Stimulated activated naive B cell treated with anti-CD40 and anti-IgM and Interleukin-4, amounts not matched to agents 10 μg/mL and 1 μg/mL and 100 μg/mL, for 72 hours (primary cell): ENCODE measurements around the gene SLC22A8.

Experiments used
- ATAC-seq, 2 donors: fragments of 150-1000 bp; cut with Tn5 transposase; replicated peaks; 2 replicates each; pipeline ENCODE4 v1.10.0; 2021; ENCODE audit warnings: moderate library complexity in 1 of 2
- DNase-seq: peaks from one replicate; pipeline ENCODE4 v3.0.0; 2021
- H3K27ac Mint-ChIP-seq: one replicate; pipeline ENCODE4 v1.8.0; 2022; ENCODE audit warnings: mild to moderate bottlenecking, mixed read lengths
- H3K27me3 Mint-ChIP-seq, 2 donors: one replicate each; pipeline ENCODE4 v1.8.0; 2022; ENCODE audit warnings: mixed read lengths in 2 of 2
- H3K36me3 Mint-ChIP-seq, 2 donors: one replicate each; pipeline ENCODE4 v1.8.0; 2022; ENCODE audit warnings: mixed read lengths in 2 of 2, mild to moderate bottlenecking in 1 of 2
- H3K4me1 Mint-ChIP-seq, 2 donors: one replicate each; pipeline ENCODE4 v1.8.0; 2022; ENCODE audit warnings: mixed read lengths in 2 of 2, mild to moderate bottlenecking in 1 of 2
- H3K4me3 Mint-ChIP-seq, 2 donors: one replicate each; pipeline ENCODE4 v1.8.0; 2022; ENCODE audit warnings: mild to moderate bottlenecking in 2 of 2, mixed read lengths in 2 of 2, moderate library complexity in 1 of 2
- H3K9me3 Mint-ChIP-seq, 2 donors: one replicate each; pipeline ENCODE4 v1.8.0; 2022; ENCODE audit warnings: mixed read lengths in 2 of 2, mild to moderate bottlenecking in 1 of 2

SLC22A8 gene

DNA sequence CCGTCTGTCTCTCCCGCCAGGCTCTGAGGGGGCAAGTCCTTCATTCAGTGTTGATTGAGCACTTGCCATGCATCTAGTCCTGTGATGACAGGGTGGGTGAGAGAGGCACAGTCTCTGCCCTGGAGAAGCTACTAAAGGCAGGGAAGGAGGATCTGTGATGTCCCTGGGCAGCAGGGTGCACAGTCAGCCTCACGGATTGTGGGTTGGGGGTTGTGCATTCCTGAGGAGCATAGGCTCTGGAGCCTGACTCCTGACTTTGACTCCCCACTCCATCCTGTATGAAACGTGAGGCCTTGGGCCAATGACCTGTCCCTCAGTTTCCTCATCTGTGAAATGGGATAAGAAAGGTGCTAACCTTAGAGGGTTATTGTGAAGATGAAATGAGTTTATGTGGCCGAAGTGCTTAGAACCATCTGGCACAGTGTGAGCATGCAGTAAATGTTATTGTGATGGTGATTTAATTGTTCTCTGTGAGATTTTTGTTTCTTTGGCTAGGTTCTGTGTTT, 4.7 kb downstream of the SLC22A8 start:
- H3K4me1 Mint-ChIP-seq: no peaks in the 10 kb centered on the region
- H3K27ac Mint-ChIP-seq: no peak overlapping the region
- ATAC-seq: no peak
- no peaks in the 10 kb centered on the region for H3K36me3 Mint-ChIP-seq
- H3K9me3 Mint-ChIP-seq: no peaks in the 10 kb centered on the region
- H3K4me3 Mint-ChIP-seq: no peak overlapping the region
- DNase-seq: no peak
- peaks cover 17 to 42% of the 10 kb centered on the region in 2 donors for H3K27me3 Mint-ChIP-seq

DNA sequence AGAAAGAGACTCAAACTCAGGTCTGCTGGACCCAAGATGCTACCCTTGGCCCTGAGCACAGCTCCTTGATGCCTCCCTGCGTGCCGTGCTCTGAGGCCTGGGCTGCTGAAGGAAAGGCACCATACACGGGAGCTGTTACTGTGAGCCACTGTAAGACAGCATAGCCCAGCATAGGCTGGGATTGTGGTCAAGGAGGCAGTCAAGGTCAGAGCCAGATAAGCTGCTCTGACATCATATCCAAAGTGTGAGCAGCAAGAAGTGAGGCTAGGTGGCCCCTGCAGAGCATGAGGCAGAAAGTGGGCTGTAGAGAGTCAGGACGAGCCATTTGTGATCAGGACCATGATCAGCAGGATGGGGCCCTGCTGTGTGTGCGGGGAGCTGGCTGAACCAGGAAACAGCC, 7.7 kb downstream of the SLC22A8 start:
- Mint-ChIP-seq H3K4me1 (peaks cover 0 to 1% of the 10 kb centered on the region in 2 donors), H3K27me3 (peaks cover 3 to 26% of the 10 kb centered on the region in 2 donors), H3K4me3 (no peak overlapping the region), H3K36me3 (no peaks in the 10 kb centered on the region), H3K9me3 (no peaks in the 10 kb centered on the region), H3K27ac (no peak overlapping the region)
- no peak for DNase-seq
- ATAC-seq: no peak

DNA sequence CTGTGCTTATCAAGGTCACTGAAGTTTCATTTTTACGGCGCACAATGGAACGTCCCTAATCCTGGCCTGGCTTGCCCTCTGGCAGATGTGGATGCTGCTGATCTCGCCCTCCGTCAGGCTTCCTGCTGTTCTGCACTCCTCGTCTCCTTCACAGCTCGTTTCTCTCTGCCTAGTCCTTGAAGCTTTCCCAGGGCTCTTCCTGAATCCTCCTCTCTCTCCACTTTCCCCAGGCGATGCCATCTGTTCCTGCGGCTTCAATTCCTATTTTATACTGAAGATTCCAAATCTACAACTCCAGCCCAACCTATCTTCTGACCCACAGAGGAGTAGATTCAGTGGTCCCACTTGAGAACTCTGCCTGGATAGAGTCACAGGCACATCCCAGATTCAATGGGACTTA, 14.2 kb downstream of the SLC22A8 start:
- no peak overlapping the region for H3K4me3 Mint-ChIP-seq
- DNase-seq (no peak), ATAC-seq (no peak)
- peaks cover 0 to 1% of the 10 kb centered on the region in 2 donors for H3K4me1 Mint-ChIP-seq
- H3K27me3 Mint-ChIP-seq: peaks cover 27% of the 10 kb centered on the region in 2 donors
- no peaks in the 10 kb centered on the region for H3K36me3 Mint-ChIP-seq
- no peak overlapping the region for H3K27ac Mint-ChIP-seq
- no peaks in the 10 kb centered on the region for H3K9me3 Mint-ChIP-seq

DNA sequence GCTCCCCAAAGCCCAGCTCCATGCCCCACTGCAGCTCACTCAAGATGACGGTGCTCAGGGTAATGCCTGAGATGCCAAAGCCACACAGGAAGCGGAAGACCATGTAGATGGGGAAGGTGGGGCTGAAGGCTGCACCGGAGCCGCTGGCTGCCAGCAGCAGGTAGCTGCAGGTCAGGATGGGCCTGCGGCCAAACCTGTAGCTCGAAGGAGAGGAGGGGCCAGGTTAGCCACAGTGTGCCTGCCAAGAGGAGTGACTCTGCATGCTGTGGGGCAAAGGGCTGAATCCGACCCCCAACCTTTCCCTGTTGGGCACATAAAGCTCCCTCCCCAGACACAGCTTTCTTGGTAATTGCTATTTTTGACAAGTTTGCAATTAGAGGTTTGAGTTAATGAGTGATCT, 16.0 kb downstream of the SLC22A8 start:
- ATAC-seq: no peak
- H3K27me3 Mint-ChIP-seq: peaks cover 41 to 42% of the 10 kb centered on the region in 2 donors
- H3K9me3 Mint-ChIP-seq: no peaks in the 10 kb centered on the region
- no peak overlapping the region for H3K4me3 Mint-ChIP-seq
- no peak for DNase-seq
- peaks cover 0 to 1% of the 10 kb centered on the region in 2 donors for H3K4me1 Mint-ChIP-seq
- H3K36me3 Mint-ChIP-seq: no peaks in the 10 kb centered on the region
- no peak overlapping the region for H3K27ac Mint-ChIP-seq

DNA sequence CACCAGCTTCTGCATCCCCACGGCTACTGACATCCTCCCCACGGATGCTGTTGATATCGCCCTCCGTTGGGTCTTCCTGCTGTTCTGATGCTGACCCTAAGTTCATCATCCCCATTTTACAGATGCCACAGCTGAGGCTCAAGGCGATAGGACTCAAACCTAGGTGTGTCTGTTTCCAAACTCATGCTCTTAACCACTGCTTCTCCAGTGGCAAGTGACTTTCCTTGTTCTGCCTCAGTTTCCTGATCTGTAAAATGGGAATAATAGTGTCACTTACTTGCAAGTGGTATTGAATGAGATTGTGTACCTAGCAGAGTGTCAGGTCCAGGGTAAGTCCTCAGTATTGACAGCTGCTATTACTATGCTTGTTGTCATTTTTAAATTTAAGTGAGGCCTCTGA, 16.5 kb downstream of the SLC22A8 start:
- Mint-ChIP-seq H3K9me3 (no peaks in the 10 kb centered on the region), H3K27ac (no peak overlapping the region), H3K36me3 (no peaks in the 10 kb centered on the region), H3K27me3 (peaks cover 42% of the 10 kb centered on the region in 2 donors), H3K4me3 (no peak overlapping the region), H3K4me1 (peaks cover 0 to 1% of the 10 kb centered on the region in 2 donors)
- ATAC-seq (no peak), DNase-seq (no peak)

DNA sequence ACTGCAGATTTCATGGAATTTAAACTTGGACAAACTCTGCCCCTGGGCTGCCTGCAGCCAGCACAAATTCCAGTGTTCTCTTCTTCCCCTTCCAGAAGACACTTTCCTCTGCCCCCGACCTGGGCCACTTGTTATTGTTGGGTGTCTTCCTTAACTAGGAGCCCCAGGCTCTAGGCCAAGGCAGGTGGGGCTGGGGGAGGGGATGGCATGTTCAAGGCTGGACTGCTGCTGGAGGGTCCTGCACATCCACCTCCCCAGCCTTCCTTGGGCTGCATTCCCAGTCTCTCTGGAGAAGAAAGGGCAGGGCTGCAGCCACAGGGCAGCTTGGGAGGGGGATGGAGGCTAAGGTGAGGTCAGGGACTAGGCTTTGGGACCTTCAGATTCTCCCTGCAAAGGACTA, 19.4 kb downstream of the SLC22A8 start:
- no peak overlapping the region for H3K27ac Mint-ChIP-seq
- H3K9me3 Mint-ChIP-seq: no peaks in the 10 kb centered on the region
- DNase-seq (no peak), ATAC-seq (no peak)
- no peaks in the 10 kb centered on the region for H3K4me1 Mint-ChIP-seq
- no peak overlapping the region for H3K4me3 Mint-ChIP-seq
- H3K27me3 Mint-ChIP-seq: peaks cover 51 to 61% of the 10 kb centered on the region in 2 donors
- no peaks in the 10 kb centered on the region for H3K36me3 Mint-ChIP-seq

DNA sequence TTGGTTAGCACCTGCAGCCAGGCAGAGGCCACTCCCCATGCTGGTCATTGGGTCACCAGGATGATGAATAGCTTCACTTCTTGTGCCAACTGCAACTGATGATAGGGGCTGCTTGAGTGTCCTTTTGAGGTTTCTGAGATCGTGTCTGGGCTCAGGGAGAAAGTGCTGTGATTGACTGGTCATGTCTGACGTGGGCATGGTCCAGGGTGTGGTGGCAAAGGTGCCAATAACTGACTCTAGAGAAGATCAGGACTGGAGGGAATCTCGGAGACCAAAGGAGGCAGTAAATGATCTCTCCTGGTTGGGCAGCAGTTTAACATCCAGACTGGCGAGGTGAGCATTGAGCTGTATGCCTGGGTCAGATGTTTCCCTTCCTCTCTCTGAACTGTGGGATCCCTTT, 20.9 kb downstream of the SLC22A8 start:
- peaks cover 44 to 56% of the 10 kb centered on the region in 2 donors for H3K27me3 Mint-ChIP-seq
- no peak overlapping the region for H3K27ac Mint-ChIP-seq
- H3K4me3 Mint-ChIP-seq: no peak overlapping the region
- H3K36me3 Mint-ChIP-seq: no peaks in the 10 kb centered on the region
- ATAC-seq: no peak
- no peak for DNase-seq
- H3K4me1 Mint-ChIP-seq: no peaks in the 10 kb centered on the region
- no peaks in the 10 kb centered on the region for H3K9me3 Mint-ChIP-seq

DNA sequence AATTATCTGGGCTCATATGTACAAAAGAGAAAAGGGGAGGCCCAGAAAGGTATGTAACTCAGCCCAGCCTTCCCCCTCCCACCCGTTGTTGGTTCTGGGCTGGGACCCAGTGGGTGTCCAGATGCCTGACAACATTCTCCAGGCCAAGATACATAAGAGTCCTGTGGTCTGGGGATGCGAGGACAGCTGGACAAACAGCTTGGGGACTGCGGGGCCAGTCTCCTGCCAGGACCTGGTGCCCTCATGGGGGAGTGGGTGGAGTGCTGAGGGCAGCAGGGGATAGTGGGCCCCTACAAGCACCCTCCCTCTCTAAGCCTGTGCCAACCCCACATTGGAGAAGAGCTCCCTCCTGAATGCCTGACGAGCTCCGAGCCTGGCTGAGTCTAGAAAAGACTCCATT, 27.4 kb downstream of the SLC22A8 start:
- Mint-ChIP-seq H3K27me3 (peaks cover 22 to 31% of the 10 kb centered on the region in 2 donors), H3K4me3 (no peak overlapping the region), H3K27ac (no peak overlapping the region), H3K36me3 (no peaks in the 10 kb centered on the region), H3K9me3 (no peaks in the 10 kb centered on the region), H3K4me1 (no peaks in the 10 kb centered on the region)
- no peak for DNase-seq
- no peak for ATAC-seq

DNA sequence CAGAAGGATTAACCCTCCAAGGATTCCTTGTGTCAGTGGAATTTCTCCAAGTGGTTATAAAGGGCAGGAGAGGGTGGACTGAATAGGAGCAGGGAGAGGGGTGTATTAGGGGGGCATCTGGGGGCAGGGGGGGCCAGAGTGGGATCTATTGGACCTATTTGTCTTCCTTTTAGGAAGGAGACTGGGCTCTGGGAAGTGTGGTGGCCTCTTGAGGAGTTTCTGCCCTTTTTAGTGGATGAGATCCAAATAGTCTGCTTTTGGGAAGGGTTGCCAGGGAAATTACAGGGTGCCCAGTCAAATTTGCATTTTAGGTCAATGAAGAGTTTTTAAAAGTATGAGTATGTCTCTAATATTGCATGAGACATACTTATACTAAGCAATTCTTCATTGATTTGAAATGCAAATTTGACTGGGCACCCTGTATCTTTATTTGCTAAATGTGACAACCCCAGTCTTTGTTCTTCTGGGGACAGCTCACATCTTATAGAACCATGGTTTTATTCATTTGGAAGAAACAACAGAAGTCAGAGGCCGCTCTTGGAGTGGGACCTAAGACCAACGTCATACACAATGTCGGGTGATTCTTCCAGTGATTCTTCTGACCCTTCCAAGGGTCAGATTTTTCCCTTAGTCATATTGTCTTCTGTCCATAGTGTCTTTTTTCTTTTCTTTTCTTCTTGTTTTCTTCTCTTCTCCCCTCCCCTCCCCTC, 30.4 kb downstream of the SLC22A8 start:
- ATAC-seq: no peak
- no peaks in the 10 kb centered on the region for H3K36me3 Mint-ChIP-seq
- no peak for DNase-seq
- H3K4me1 Mint-ChIP-seq: no peaks in the 10 kb centered on the region
- no peak overlapping the region for H3K27ac Mint-ChIP-seq
- H3K27me3 Mint-ChIP-seq: peaks cover 15 to 17% of the 10 kb centered on the region in 2 donors
- H3K4me3 Mint-ChIP-seq: no peak overlapping the region
- H3K9me3 Mint-ChIP-seq: no peaks in the 10 kb centered on the region

DNA sequence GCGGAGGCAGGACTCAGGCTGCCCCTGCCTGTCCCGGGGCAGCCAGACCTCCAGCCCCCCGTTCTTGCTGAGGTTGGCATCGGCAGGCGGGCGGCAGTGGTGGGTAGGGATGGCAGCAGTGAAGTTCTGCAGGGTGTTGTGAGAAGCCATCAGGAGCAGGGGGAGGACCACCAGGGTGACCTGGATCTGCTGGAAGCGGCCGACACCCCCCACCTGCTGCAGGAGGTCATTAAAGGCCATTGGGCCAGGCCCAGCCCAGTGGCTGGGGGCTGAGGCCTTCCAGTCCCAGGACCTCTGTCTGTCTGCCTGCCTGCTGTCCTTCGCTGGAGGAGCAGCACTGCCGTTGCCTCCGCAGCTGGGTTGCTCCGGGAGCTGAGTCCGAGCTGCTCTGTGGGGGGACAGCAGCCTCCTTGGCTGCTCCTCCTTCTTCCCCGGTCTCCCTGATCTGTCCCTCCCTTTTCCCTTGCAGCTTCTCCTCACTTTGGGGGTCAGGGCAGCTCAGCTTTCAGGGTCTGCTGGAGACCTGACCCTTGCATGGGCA, 31.1 kb downstream of the SLC22A8 start, which contains the start of gene SLC22A6:
Gene SLC22A6, minus strand, starts transcription at position 517 of the 541 bp plus-strand sequence. Its CDS starts 277 bp downstream, at position 240.
- H3K9me3 Mint-ChIP-seq: no peaks in the 10 kb centered on the region
- no peaks in the 10 kb centered on the region for H3K36me3 Mint-ChIP-seq
- H3K27me3 Mint-ChIP-seq: peaks cover 19 to 22% of the 10 kb centered on the region in 2 donors
- no peak within 1 kb of the TSS for H3K4me3 Mint-ChIP-seq
- H3K4me1 Mint-ChIP-seq: no peaks in the 10 kb centered on the region
- H3K27ac Mint-ChIP-seq: no peak within 1 kb of the TSS
- ATAC-seq (no peak), DNase-seq (no peak)

DNA sequence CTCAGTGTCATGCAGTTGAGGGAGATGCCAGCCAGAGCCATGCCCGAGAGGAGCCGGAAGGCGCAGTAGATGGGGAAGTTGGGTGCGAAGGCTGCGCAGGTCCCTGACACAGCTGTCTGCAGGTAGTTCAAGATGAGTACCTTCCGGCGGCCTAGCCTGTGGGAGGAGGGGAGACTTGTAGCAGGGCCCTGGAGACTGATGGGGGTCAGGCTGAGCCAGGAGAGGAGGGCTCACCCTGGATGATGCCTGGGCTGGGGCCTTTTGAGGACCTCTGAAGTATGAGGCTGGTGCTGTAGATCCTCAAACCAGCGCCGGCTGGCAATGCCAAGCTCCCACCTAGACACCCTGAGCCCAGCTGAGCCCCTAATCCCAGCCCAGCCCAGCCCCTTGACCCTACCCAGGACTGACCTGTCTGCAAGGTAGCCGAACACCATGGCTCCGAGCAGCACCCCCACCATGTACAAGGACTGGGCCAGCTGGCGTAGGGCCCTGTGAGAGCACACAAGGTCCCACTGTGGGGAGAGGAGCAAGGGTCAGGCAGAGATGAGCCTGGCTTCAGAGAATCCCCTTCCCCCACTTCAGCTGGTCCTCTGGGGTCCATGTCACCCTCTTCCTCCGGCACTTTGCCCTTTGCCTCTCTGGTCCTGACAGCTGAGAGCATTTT, 32.0 kb downstream of the SLC22A8 start:
- H3K27ac Mint-ChIP-seq: no peak overlapping the region
- no peaks in the 10 kb centered on the region for H3K4me1 Mint-ChIP-seq
- H3K9me3 Mint-ChIP-seq: no peaks in the 10 kb centered on the region
- no peak overlapping the region for H3K4me3 Mint-ChIP-seq
- DNase-seq (no peak), ATAC-seq (no peak)
- no peaks in the 10 kb centered on the region for H3K36me3 Mint-ChIP-seq
- H3K27me3 Mint-ChIP-seq: peaks cover 28 to 30% of the 10 kb centered on the region in 2 donors

DNA sequence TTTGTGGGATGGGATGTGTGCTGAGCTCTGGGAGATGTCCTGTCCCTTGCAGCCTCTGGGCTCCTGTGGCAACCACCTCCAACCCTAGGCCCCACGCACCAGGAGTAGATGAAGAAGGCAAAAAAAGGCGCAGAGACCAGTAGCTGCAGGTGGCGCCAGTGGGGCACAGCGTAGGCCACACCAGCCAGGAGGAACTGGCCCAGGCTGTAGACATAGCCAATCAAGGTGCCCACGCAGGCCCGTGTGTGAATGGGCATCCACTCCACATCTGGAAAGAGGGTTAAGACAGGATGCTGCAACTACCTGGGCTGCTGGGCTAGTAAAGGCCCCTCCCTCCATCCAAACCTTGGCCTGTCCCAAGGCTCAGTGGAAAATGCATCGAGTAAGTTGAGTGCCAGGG, 33.9 kb downstream of the SLC22A8 start:
- Mint-ChIP-seq H3K27ac (no peak overlapping the region), H3K4me1 (no peaks in the 10 kb centered on the region), H3K27me3 (peaks cover 17 to 26% of the 10 kb centered on the region in 2 donors), H3K36me3 (no peaks in the 10 kb centered on the region), H3K9me3 (no peaks in the 10 kb centered on the region), H3K4me3 (no peak overlapping the region)
- ATAC-seq (no peak), DNase-seq (no peak)

DNA sequence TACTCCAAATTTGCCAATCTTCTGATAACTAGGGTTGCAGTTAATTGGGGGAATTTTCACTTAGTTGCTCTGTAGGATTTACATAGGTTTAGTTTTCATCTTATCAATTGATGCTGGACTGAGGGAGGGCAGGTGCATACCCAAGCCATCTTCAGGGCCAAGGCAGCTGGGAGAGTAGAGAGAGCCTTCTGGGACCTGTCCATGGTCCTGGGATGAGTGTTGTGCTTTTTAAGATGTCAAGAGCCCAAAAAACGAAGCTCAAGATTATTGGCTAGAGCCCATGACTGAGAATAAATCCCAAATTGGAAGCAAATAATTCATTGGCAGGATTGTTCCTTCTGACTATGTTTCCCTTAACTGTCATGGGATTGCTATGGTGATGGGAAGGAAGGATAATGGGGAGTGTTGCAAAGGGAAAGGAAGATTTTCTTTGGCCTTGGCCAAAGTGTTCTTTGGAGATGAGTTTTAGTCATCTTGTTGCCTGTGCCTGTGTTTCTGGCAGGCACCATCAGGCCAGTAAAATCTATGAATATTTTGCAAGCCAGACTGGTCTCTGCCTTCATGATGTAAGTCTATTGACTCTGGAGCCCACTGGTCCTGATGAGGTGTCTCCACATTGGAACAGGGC, 35.4 kb downstream of the SLC22A8 start:
- no peak for ATAC-seq
- Mint-ChIP-seq H3K27me3 (peaks cover 17 to 30% of the 10 kb centered on the region in 2 donors), H3K27ac (no peak overlapping the region)

DNA sequence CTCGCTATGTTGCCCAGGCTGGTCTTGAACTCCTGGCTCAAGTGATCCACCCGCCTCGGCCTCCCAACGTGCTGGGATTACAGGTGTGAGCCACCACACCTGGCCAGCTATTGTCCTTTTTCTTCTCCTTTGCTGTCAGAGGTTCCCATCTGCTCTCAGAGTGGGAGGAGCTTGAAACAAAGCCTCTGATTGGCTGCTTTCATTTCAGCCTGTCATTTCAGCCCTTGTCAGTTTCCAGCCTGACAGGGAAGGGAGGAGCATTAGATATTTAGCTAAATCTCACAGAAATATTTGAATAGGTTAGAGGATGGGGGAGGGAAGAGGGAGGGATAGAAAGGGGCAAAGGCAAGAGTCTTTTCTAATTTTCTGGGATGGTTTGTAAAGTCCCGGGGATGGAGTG, 39.5 kb downstream of the SLC22A8 start:
- ATAC-seq (no peak), DNase-seq (no peak)
- H3K4me1 Mint-ChIP-seq: no peaks in the 10 kb centered on the region
- H3K27ac Mint-ChIP-seq: no peak overlapping the region
- H3K4me3 Mint-ChIP-seq: no peak overlapping the region
- H3K27me3 Mint-ChIP-seq: peaks cover 39 to 44% of the 10 kb centered on the region in 2 donors
- H3K36me3 Mint-ChIP-seq: no peaks in the 10 kb centered on the region
- no peaks in the 10 kb centered on the region for H3K9me3 Mint-ChIP-seq

More for the DNA sequence above, 35.4 kb downstream of the SLC22A8 start:
- DNase-seq: no peak
- Mint-ChIP-seq H3K4me3 (no peak overlapping the region), H3K4me1 (no peaks in the 10 kb centered on the region), H3K36me3 (no peaks in the 10 kb centered on the region), H3K9me3 (no peaks in the 10 kb centered on the region)
